GM12891 (cell line): Measurements from ENCODE around the gene VPS35L.

ENCODE experiments used
- POLR2A ChIP-seq: IDR thresholded peaks from 2 replicates; pipeline ENCODE4 v1.6.1; 2011; ENCODE audit warnings: low read depth, low read length, control low read depth
- POLR2AphosphoS5 ChIP-seq: IDR thresholded peaks from 2 replicates; pipeline ENCODE4 v1.6.1; 2011; ENCODE audit warnings: low read depth, low read length, control low read depth

GRCh38 chr16:19618876-19619275 is 63.4 kb downstream of the VPS35L start:
- no peak for TF ChIP-seq POLR2A
- TF ChIP-seq POLR2AphosphoS5: no peak
